PC-9 (cell line): ENCODE data around the gene RYR3. TPM values are rescaled to one million over a fixed set of nuclear protein-coding genes. Genes with fewer than 3 reads are reported as not detected.

Experiments
- BruUV-seq: library from RNA; stranded (reverse); fragments of 400-500 nt; replicated peaks from 2 replicates; lab custom pipeline; 2021; lab: Mats Ljungman, UMichigan
- CTCF ChIA-PET: fragments of 300-600 bp; sonication (Branson Sonifier 250); formaldehyde crosslinking; loops from one replicate; lab custom pipeline; 2022; ENCODE audit warnings: antibody characterized with exemption; lab: Charles Lee
- POLR2A ChIA-PET: fragments of 300-600 bp; sonication (Branson Sonifier 250); formaldehyde crosslinking; loops from one replicate; lab custom pipeline; 2022; ENCODE audit warnings: antibody characterized with exemption; ENCODE audit not compliant: unreplicated experiment; lab: Charles Lee
- DNase-seq, 2 experiments: peaks; one replicate each; pipeline versions ENCODE4 v3.0.0 to v3.0.0-alpha.2; 2015 to 2022; ENCODE audit warnings: mixed read lengths in 1 of 2
- H2AFZ ChIP-seq: fragments of 200-600 bp; sonication (generic); 2 replicates; pipeline ENCODE4 v1.8.1; 2017; ENCODE audit warnings: antibody characterized with exemption
- H3F3A ChIP-seq: fragments of 200-600 bp; sonication (generic); 2 replicates; pipeline ENCODE4 v1.8.1; 2017; ENCODE audit warnings: antibody characterized with exemption, mild to moderate bottlenecking, low read depth; ENCODE audit not compliant: insufficient read depth
- H3K27ac ChIP-seq: fragments of 200-600 bp; sonication (generic); 2 replicates; pipeline ENCODE4 v1.6.1; 2016; ENCODE audit warnings: mixed run types
- H3K27me3 ChIP-seq: fragments of 200-600 bp; sonication (generic); 2 replicates; pipeline ENCODE4 v1.6.1; 2016; ENCODE audit warnings: low read depth, mixed run types; ENCODE audit not compliant: insufficient read depth
- H3K36me3 ChIP-seq: fragments of 200-600 bp; sonication (generic); 2 replicates; pipeline ENCODE4 v1.6.1; 2016; ENCODE audit warnings: low read depth, mixed run types
- H3K4me1 ChIP-seq: fragments of 200-600 bp; sonication (generic); replicated peaks from 2 replicates; pipeline ENCODE4 v1.6.1; 2016; ENCODE audit warnings: mixed run types; ENCODE audit not compliant: insufficient read depth
- H3K4me2 ChIP-seq: fragments of 200-600 bp; sonication (generic); 2 replicates; pipeline ENCODE4 v1.6.1; 2017; ENCODE audit warnings: mixed run types
- H3K4me3 ChIP-seq: fragments of 200-600 bp; sonication (generic); 2 replicates; pipeline ENCODE4 v1.6.1; 2016; ENCODE audit warnings: mixed run types
- H3K79me2 ChIP-seq: fragments of 200-600 bp; sonication (generic); 2 replicates; pipeline ENCODE4 v1.6.1; 2017; ENCODE audit warnings: low read depth, mixed run types
- H3K9me2 ChIP-seq: fragments of 200-600 bp; sonication (generic); 2 replicates; pipeline ENCODE4 v1.8.1; 2017; ENCODE audit warnings: mild to moderate bottlenecking; ENCODE audit not compliant: insufficient read depth
- H3K9me3 ChIP-seq: fragments of 200-600 bp; sonication (generic); 2 replicates; pipeline ENCODE4 v1.8.1; 2016; ENCODE audit warnings: low read depth; ENCODE audit not compliant: insufficient read depth
- H4K20me1 ChIP-seq: fragments of 200-600 bp; sonication (generic); 2 replicates; pipeline ENCODE4 v1.8.1; 2017; ENCODE audit not compliant: insufficient read depth
- CTCF ChIP-seq: fragments of 200-600 bp; sonication (generic); conservative IDR thresholded peaks from 2 replicates; pipeline ENCODE4 v1.6.1; 2017; ENCODE audit warnings: mixed run types, antibody characterized with exemption, mild to moderate bottlenecking, moderate library complexity
- EZH2 ChIP-seq: fragments of 200-600 bp; sonication (generic); IDR thresholded peaks from 2 replicates; pipeline ENCODE4 v1.8.0; 2017; ENCODE audit warnings: antibody characterized with exemption, low read depth
- intact Hi-C: fragments of 100-400 bp; cut with micrococcal nuclease; formaldehyde crosslinking; loops from one replicate; pipeline ENCODE4 v1.10.0; 2022; ENCODE audit not compliant: unreplicated experiment
- total RNA-seq: library from RNA; stranded (reverse); gene quantifications from 2 replicates; pipeline ENCODE4 v1.2.3, GENCODE V29; 2021

The RYR3 gene
- total RNA-seq, 1 experiment from 2014 or later: 0.15 TPM

GRCh38 chr15:33326908-33327307 lies 16.1 kb downstream of the RYR3 start:
- H3K27ac ChIP-seq: no peak overlapping the region
- ChIA-PET POLR2A (no interaction called here), CTCF (no interaction called here)
- H3K4me3 ChIP-seq: no peak overlapping the region
- no peaks in the 10 kb centered on the region for H3K79me2 ChIP-seq
- intact Hi-C loops: no loop called here
- no peaks in the 10 kb centered on the region for H3K36me3 ChIP-seq
- H4K20me1 ChIP-seq: no peaks in the 10 kb centered on the region
- no peaks in the 10 kb centered on the region for H3K27me3 ChIP-seq
- no peaks in the 10 kb centered on the region for H3K9me2 ChIP-seq
- no peak for DNase-seq
- H3K4me2 ChIP-seq: no peak overlapping the region
- no peaks in the 10 kb centered on the region for H3F3A ChIP-seq
- no peaks in the 10 kb centered on the region for H3K4me1 ChIP-seq
- no peak overlapping the region for H2AFZ ChIP-seq
- BruUV-seq: no TSS peak
- H3K9me3 ChIP-seq: no peaks in the 10 kb centered on the region
- TF ChIP-seq CTCF (no peak), EZH2 (no peak)

- Histone ChIP-seq H3K27ac (no peak overlapping the region), H2AFZ (no peak overlapping the region), H3K36me3 (no peaks in the 10 kb centered on the region), H3K27me3 (no peaks in the 10 kb centered on the region), H3K9me3 (no peaks in the 10 kb centered on the region), H3K79me2 (no peaks in the 10 kb centered on the region), H3F3A (no peaks in the 10 kb centered on the region), H3K4me3 (no peak overlapping the region), H3K9me2 (no peaks in the 10 kb centered on the region), H4K20me1 (no peaks in the 10 kb centered on the region), H3K4me1 (no peaks in the 10 kb centered on the region), H3K4me2 (no peak overlapping the region)
- ChIA-PET POLR2A (no interaction called here), CTCF (no interaction called here)
- no TSS peak for BruUV-seq
- intact Hi-C loops: no loop called here
- no peak for DNase-seq
- TF ChIP-seq CTCF: no peak
- TF ChIP-seq EZH2: no peak
Measured at GRCh38 chr15:33328106-33328505, 17.3 kb downstream of the RYR3 start.

- Histone ChIP-seq H3K4me1 (no peaks in the 10 kb centered on the region), H3F3A (no peaks in the 10 kb centered on the region), H3K9me3 (no peaks in the 10 kb centered on the region), H3K27ac (no peak overlapping the region), H2AFZ (no peak overlapping the region), H4K20me1 (no peaks in the 10 kb centered on the region), H3K4me3 (no peak overlapping the region), H3K79me2 (no peaks in the 10 kb centered on the region), H3K36me3 (no peaks in the 10 kb centered on the region), H3K27me3 (no peaks in the 10 kb centered on the region), H3K9me2 (no peaks in the 10 kb centered on the region), H3K4me2 (no peak overlapping the region)
- intact Hi-C loops: no loop called here
- BruUV-seq: no TSS peak
- TF ChIP-seq CTCF: no peak
- POLR2A ChIA-PET: no interaction called here
- CTCF ChIA-PET: no interaction called here
- DNase-seq: no peak
Measured at GRCh38 chr15:33329457-33329856, 18.7 kb downstream of the RYR3 start.
